Measurements from ENCODE around the gene IFITM2. TPM values are rescaled to one million over a fixed set of nuclear protein-coding genes. Genes with fewer than 3 reads are reported as not detected.

The IFITM2 gene
- total and polyA plus RNA-seq, 2 of the 13 experiments (the other 11 are each of a cell fraction or from before 2014, with no cell fraction given) = 13.8 to 267 TPM

- BruUV-seq (replicated peaks) = no TSS peak
- Histone ChIP-seq H3K36me3 (replicated peaks in 1 of 2; ENCODE audit: control insufficient read depth in 1 of 2, insufficient read depth in 2 of 2, low read length in 2 of 2) (no peaks in the 10 kb centered on the region), H2AFZ (ENCODE audit: low read length) (no peak overlapping the region), H3K4me1 (ENCODE audit: insufficient read depth, low read length) (peaks cover 45% of the 10 kb centered on the region), H3K27me3 (ENCODE audit: control insufficient read depth in 1 of 2, insufficient read depth in 2 of 2, low read length in 2 of 2) (peaks cover 0 to 29% of the 10 kb centered on the region in 2 experiments; a peak in 3 of 5 replicates), H4K20me1 (ENCODE audit: insufficient read depth, low read length) (no peaks in the 10 kb centered on the region), H3K9ac (ENCODE audit: insufficient read depth, low read depth, low read length) (no peak overlapping the region), H3K9me3 (ENCODE audit: low read length) (no peaks in the 10 kb centered on the region), H3K27ac (ENCODE audit: extremely low read length, insufficient read depth, low read length) (no peak overlapping the region), H3K4me2 (ENCODE audit: low read depth, low read length) (0 out of 2 replicates have a peak overlapping the region, but pooled peaks have one; percentile 41), H3K79me2 (ENCODE audit: insufficient read depth, low read length) (no peaks in the 10 kb centered on the region), H3K4me3 (replicated peaks in 1 of 3; ENCODE audit: insufficient read depth in 1 of 3, low read depth in 2 of 3, low read length in 3 of 3) (no peak overlapping the region)
- in situ Hi-C loops (cut with HindIII; ENCODE audit: extremely low pct_ligation_motif_present, low pct_unique_long_range_greater_than_20kb) (no loop called here), intact Hi-C loops (cut with micrococcal nuclease; ENCODE audit: unreplicated experiment) (no loop called here)
- WGBS (ENCODE audit: low lambda C conversion rate) = 0% methylated on average over 1 of the region's 8 CpGs
- TF ChIP-seq, protein P1, sequence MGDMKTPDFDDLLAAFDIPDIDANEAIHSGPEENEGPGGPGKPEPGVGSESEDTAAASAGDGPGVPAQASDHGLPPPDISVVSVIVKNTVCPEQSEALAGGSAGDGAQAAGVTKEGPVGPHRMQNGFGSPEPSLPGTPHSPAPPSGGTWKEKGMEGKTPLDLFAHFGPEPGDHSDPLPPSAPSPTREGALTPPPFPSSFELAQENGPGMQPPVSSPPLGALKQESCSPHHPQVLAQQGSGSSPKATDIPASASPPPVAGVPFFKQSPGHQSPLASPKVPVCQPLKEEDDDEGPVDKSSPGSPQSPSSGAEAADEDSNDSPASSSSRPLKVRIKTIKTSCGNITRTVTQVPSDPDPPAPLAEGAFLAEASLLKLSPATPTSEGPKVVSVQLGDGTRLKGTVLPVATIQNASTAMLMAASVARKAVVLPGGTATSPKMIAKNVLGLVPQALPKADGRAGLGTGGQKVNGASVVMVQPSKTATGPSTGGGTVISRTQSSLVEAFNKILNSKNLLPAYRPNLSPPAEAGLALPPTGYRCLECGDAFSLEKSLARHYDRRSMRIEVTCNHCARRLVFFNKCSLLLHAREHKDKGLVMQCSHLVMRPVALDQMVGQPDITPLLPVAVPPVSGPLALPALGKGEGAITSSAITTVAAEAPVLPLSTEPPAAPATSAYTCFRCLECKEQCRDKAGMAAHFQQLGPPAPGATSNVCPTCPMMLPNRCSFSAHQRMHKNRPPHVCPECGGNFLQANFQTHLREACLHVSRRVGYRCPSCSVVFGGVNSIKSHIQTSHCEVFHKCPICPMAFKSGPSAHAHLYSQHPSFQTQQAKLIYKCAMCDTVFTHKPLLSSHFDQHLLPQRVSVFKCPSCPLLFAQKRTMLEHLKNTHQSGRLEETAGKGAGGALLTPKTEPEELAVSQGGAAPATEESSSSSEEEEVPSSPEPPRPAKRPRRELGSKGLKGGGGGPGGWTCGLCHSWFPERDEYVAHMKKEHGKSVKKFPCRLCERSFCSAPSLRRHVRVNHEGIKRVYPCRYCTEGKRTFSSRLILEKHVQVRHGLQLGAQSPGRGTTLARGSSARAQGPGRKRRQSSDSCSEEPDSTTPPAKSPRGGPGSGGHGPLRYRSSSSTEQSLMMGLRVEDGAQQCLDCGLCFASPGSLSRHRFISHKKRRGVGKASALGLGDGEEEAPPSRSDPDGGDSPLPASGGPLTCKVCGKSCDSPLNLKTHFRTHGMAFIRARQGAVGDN (CRISPR knock-in tag; IDR thresholded peaks at IDR 0.05) = 0 out of 2 replicates have a peak, but pooled peaks have one; percentile 7
- no peak for TF ChIP-seq ZFP41 (CRISPR knock-in tag; IDR thresholded peaks at IDR 0.05; ENCODE audit: borderline replicate concordance)
- ChIA-PET POLR2A (no interaction called here), CTCF (ENCODE audit: low intra/inter-chr PET ratio, low total read pairs) (no interaction called here)
- no peak for FAIRE-seq
- DNase-seq (ENCODE audit: low spot score) = no peak
- no peak for ATAC-seq
Measured at GRCh38 chr11:271319-271715, 36.3 kb upstream of the IFITM2 start.

Data from HepG2 (cell line).